Loucy (cell line): ENCODE measurements around the gene KRT77.
"Not testable (repeated sequence)": the region's sequence is repeated elsewhere in the genome, so short reads cannot be mapped to it uniquely, and the experiment has no call there.

Experiments used
- H2AFZ ChIP-seq: fragments of 200-600 bp; sonication (generic); 2 replicates; pipeline ENCODE4 v1.6.0; 2016; ENCODE audit warnings: antibody characterized with exemption, mild to moderate bottlenecking, low read length, moderate library complexity
- H3F3A ChIP-seq: fragments of 200-600 bp; 2 replicates; pipeline ENCODE4 v1.6.0; 2016; ENCODE audit warnings: antibody characterized with exemption, low read depth, mild to moderate bottlenecking
- H3K27me3 ChIP-seq: fragments of 200-600 bp; sonication (generic); 2 replicates; pipeline ENCODE4 v1.6.1; 2014; ENCODE audit warnings: low read length, mild to moderate bottlenecking; ENCODE audit not compliant: insufficient read depth, poor library complexity, severe bottlenecking
- H3K36me3 ChIP-seq: fragments of 200-600 bp; sonication (generic); 2 replicates; pipeline ENCODE4 v1.6.1; 2016; ENCODE audit warnings: low read length; ENCODE audit not compliant: insufficient read depth
- H3K4me1 ChIP-seq: fragments of 200-600 bp; sonication (generic); 2 replicates; pipeline ENCODE4 v1.5.1; 2014; ENCODE audit warnings: low read length, mild to moderate bottlenecking; ENCODE audit not compliant: insufficient read depth, poor library complexity, severe bottlenecking
- H3K4me2 ChIP-seq: fragments of 200-600 bp; sonication (generic); 2 replicates; pipeline ENCODE4 v1.6.0; 2014; ENCODE audit warnings: antibody characterized with exemption, low read length, low read depth, mild to moderate bottlenecking; ENCODE audit not compliant: poor library complexity, severe bottlenecking
- H3K4me3 ChIP-seq: fragments of 200-600 bp; sonication (generic); 2 replicates; pipeline ENCODE4 v1.5.1; 2014; ENCODE audit warnings: low read length, mild to moderate bottlenecking, mixed read lengths; ENCODE audit not compliant: poor library complexity, severe bottlenecking
- H3K79me2 ChIP-seq: fragments of 200-600 bp; sonication (generic); 2 replicates; pipeline ENCODE4 v1.6.1; 2014; ENCODE audit warnings: low read length; ENCODE audit not compliant: insufficient read depth
- H3K9ac ChIP-seq: fragments of 200-600 bp; sonication (generic); 2 replicates; pipeline ENCODE4 v1.6.0; 2014; ENCODE audit warnings: mild to moderate bottlenecking, low read depth, low read length, moderate library complexity; ENCODE audit not compliant: poor library complexity, severe bottlenecking
- H3K9me2 ChIP-seq: fragments of 200-600 bp; sonication (generic); replicated peaks from 2 replicates; pipeline ENCODE4 v1.6.1; 2016; ENCODE audit warnings: low read depth, low read length, mixed read lengths
- H3K9me3 ChIP-seq: fragments of 200-600 bp; sonication (generic); 2 replicates; pipeline ENCODE4 v1.6.1; 2014; ENCODE audit warnings: mild to moderate bottlenecking, antibody characterized with exemption, low read length, low read depth; ENCODE audit not compliant: insufficient read depth
- H4K20me1 ChIP-seq: fragments of 200-600 bp; sonication (generic); 2 replicates; pipeline ENCODE4 v1.6.0; 2014; ENCODE audit warnings: antibody characterized with exemption, low read length, mild to moderate bottlenecking; ENCODE audit not compliant: insufficient read depth, poor library complexity, severe bottlenecking
- CTCF ChIP-seq: fragments of 200-600 bp; sonication (generic); conservative IDR thresholded peaks from 2 replicates; pipeline ENCODE4 v1.5.1; 2014; ENCODE audit warnings: mild to moderate bottlenecking, antibody characterized with exemption, low read length
- EZH2phosphoT487 ChIP-seq: fragments of 200-600 bp; IDR thresholded peaks from 2 replicates; pipeline ENCODE4 v1.6.1; 2018; ENCODE audit warnings: antibody characterized with exemption, mild to moderate bottlenecking, moderate library complexity, borderline replicate concordance

The KRT77 gene

GRCh38 chr12:52715416-52715815 lies 12.1 kb upstream of the KRT77 start:
- H3K9me2 ChIP-seq, result no peaks in the 10 kb centered on the region
- H3K4me3 ChIP-seq, result no peak overlapping the region
- H3K9me3 ChIP-seq, result no peaks in the 10 kb centered on the region
- H3K36me3 ChIP-seq, result no peaks in the 10 kb centered on the region
- H3F3A ChIP-seq, result no peaks in the 10 kb centered on the region
- H3K27me3 ChIP-seq, result no peaks in the 10 kb centered on the region
- no peak overlapping the region for H2AFZ ChIP-seq
- no peak overlapping the region for H3K4me2 ChIP-seq
- H4K20me1 ChIP-seq, result no peaks in the 10 kb centered on the region
- H3K79me2 ChIP-seq, result no peaks in the 10 kb centered on the region
- H3K9ac ChIP-seq, result no peak overlapping the region
- TF ChIP-seq CTCF (no peak), EZH2phosphoT487 (no peak)
- H3K4me1 ChIP-seq, result no peaks in the 10 kb centered on the region

DNA sequence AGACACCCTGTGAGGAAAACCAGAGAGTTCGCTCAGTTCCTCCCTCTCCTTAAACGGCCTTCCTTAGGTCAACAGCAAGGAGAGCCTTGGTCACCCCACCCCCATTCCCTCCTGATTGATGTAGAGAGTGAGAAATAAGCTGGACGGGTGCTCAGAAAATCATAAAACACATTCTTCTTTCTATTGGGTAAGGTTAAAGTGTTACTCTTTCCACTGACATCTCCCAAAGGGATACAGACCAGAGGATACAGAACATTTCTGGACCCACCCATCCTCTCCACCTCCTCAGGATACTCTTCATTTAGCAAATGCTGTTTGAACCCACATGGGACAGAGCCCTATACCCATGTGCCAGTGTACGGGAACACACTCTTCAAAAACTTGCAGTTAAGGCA lies 11.6 kb upstream of the KRT77 start:
- no peak overlapping the region for H3K4me2 ChIP-seq
- no peaks in the 10 kb centered on the region for H3K9me3 ChIP-seq
- no peak overlapping the region for H3K4me3 ChIP-seq
- H3K9me2 ChIP-seq, result no peaks in the 10 kb centered on the region
- H3K36me3 ChIP-seq, result no peaks in the 10 kb centered on the region
- H2AFZ ChIP-seq, result no peak overlapping the region
- H4K20me1 ChIP-seq, result no peaks in the 10 kb centered on the region
- TF ChIP-seq EZH2phosphoT487 (no peak), CTCF (no peak)
- H3F3A ChIP-seq, result no peaks in the 10 kb centered on the region
- no peaks in the 10 kb centered on the region for H3K27me3 ChIP-seq
- no peaks in the 10 kb centered on the region for H3K4me1 ChIP-seq
- no peaks in the 10 kb centered on the region for H3K79me2 ChIP-seq
- no peak overlapping the region for H3K9ac ChIP-seq

DNA sequence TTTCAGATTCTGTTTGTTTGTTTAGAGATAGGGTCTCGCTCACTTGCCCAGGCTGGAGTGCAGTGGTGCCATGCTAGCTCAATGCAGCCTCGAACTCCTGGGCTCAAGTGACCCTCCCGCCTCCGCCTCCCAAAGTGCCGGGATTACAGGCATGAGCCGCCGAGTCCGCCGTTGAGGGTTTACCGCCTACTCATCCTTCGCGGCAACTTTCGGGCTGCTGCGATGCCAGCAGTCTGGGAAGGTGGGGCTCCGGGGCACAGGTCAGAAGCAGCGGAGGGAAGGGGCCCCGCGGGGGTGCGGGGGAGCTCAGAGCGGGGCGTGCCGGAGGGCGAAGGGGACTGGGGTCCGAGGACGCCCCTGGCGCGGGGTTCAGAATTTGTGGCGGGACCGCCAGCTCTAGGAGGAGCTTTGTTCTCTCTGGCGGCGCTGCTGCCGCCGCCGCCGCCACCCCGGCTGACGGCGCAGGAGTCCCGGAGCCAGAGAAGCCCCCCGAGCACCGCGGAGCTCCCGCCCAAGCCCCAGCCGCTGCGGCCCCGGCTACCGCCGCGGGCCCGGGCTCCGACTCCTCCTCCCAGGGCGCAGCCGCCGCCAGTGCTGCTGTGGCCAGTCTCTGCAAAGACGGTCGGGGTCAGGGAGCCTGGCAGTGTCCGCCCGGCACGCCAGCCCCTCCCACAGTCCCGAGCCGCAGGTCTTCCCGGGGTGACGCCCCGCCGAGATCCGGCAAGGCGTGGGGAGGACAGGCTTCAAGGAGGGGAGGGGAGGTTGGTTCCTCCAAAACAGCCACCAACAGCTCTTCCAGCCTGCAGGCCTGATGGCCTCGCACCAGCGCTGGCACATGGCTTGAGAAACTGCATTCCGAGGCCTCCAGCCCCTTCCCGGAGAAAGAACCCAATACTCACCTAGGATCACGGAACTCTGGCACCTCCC lies 10.9 kb upstream of the KRT77 start:
- Histone ChIP-seq H3K36me3 (no peaks in the 10 kb centered on the region), H3K4me3 (no peak overlapping the region), H3K9me2 (no peaks in the 10 kb centered on the region), H3K79me2 (no peaks in the 10 kb centered on the region), H3K4me1 (no peaks in the 10 kb centered on the region), H3F3A (no peaks in the 10 kb centered on the region), H3K4me2 (no peak overlapping the region), H3K9ac (no peak overlapping the region), H3K9me3 (no peaks in the 10 kb centered on the region), H3K27me3 (no peaks in the 10 kb centered on the region), H4K20me1 (no peaks in the 10 kb centered on the region), H2AFZ (no peak overlapping the region)
- TF ChIP-seq CTCF (no peak), EZH2phosphoT487 (no peak)

- not testable (repeated sequence) for H3K9me3 ChIP-seq, H3K4me2 ChIP-seq, H3K9me2 ChIP-seq, H3K4me1 ChIP-seq, H3K27me3 ChIP-seq, H4K20me1 ChIP-seq, H3F3A ChIP-seq, H3K36me3 ChIP-seq, H3K79me2 ChIP-seq, H3K4me3 ChIP-seq, H2AFZ ChIP-seq, H3K9ac ChIP-seq
Measured at GRCh38 chr12:52712122-52712521, 8.8 kb upstream of the KRT77 start.
